Sigmoid colon (tissue), 7 donors: ENCODE results near the gene SLC13A4. TPM values are rescaled to one million over a fixed set of nuclear protein-coding genes. Genes with fewer than 3 reads are reported as not detected.

Source experiments
- DNase-seq: peaks from one replicate; pipeline ENCODE4 v3.0.0-alpha.2; 2019
- H3K27ac ChIP-seq, 4 donors: fragments of 200-600 bp; sonication (generic); one replicate each; pipeline ENCODE4 v1.5.1; 2016 to 2019; ENCODE audit warnings: mild to moderate bottlenecking in 1 of 4
- H3K27me3 ChIP-seq, 3 donors: fragments of 200-600 bp; sonication (generic); one replicate each; pipeline ENCODE4 v1.5.1; 2019; ENCODE audit warnings: mild to moderate bottlenecking in 1 of 3
- H3K36me3 ChIP-seq, 4 donors: fragments of 200-600 bp; sonication (generic); one replicate each; pipeline ENCODE4 v1.5.1; 2016 to 2019
- H3K4me1 ChIP-seq, 4 donors: fragments of 200-600 bp; sonication (generic); one replicate each; pipeline ENCODE4 v1.5.1; 2017 to 2019
- H3K4me3 ChIP-seq, 4 donors: fragments of 200-600 bp; sonication (generic); one replicate each; pipeline ENCODE4 v1.5.1; 2017 to 2019; ENCODE audit warnings: mild to moderate bottlenecking in 2 of 4, moderate library complexity in 1 of 4
- H3K9me3 ChIP-seq, 4 donors: fragments of 200-600 bp in 3 of 4; sonication (generic) in 3 of 4; one replicate each; pipeline versions ENCODE4 v1.5.1 to v1.6.1; 2013 to 2019
- CTCF ChIP-seq, 4 experiments: fragments of 450-650 bp in 3 of 4; fragments of 200-600 bp in 1 of 4; IDR thresholded peaks; one replicate each; pipeline ENCODE4 v1.5.1; 2016 to 2019; ENCODE audit warnings: antibody characterized with exemption in 4 of 4, mild to moderate bottlenecking in 3 of 4, moderate library complexity in 2 of 4
- EP300 ChIP-seq, 4 donors: sonication (generic); formaldehyde crosslinking; IDR thresholded peaks; one replicate each; pipeline ENCODE4 v1.6.1; 2017; ENCODE audit warnings: antibody characterized with exemption in 4 of 4
- POLR2A ChIP-seq, 2 donors: fragments of 450-650 bp; IDR thresholded peaks; one replicate each; pipeline ENCODE4 v1.6.1; 2016; ENCODE audit warnings: antibody characterized with exemption in 2 of 2, mild to moderate bottlenecking in 2 of 2, moderate library complexity in 2 of 2
- POLR2AphosphoS5 ChIP-seq, 4 donors: sonication (generic); formaldehyde crosslinking; IDR thresholded peaks; one replicate each; pipeline ENCODE4 v1.6.1; 2017; ENCODE audit warnings: antibody characterized with exemption in 4 of 4
- WGBS, 2 donors: extraction: QIAGEN DNeasy Blood & Tissue Kit; methylation state at CpG; one replicate each; pipeline ENCODE4 v1.1.7; 2013; 5-methylcytosine and 5-hydroxymethylcytosine counted together
- intact Hi-C: fragments of 100-400 bp; cut with DNase I; formaldehyde crosslinking; loops from one replicate; pipeline ENCODE4 v1.15.1; 2023
- polyA plus RNA-seq, 3 donors: library from polyadenylated mRNA; stranded (reverse); fragments of 200-250 nt; gene quantifications; one replicate each; pipeline ENCODE4 v1.2.3, GENCODE V29; 2013
- total RNA-seq, 4 donors: library from RNA; depleted of rRNA; stranded (reverse); fragments of >200 nt; gene quantifications; one replicate each; pipeline ENCODE4 v1.1.0, GENCODE V29; 2016
- donor health status: healthy with polysubstance abuse.
- donor health status: Bipolar disorder and iron deficiency.
- donor health status: healthy.

SLC13A4 gene
- total and polyA plus RNA-seq, 7 donors, result 0.12 to 0.60 (median 0.28) TPM; not detected in 4

DNA sequence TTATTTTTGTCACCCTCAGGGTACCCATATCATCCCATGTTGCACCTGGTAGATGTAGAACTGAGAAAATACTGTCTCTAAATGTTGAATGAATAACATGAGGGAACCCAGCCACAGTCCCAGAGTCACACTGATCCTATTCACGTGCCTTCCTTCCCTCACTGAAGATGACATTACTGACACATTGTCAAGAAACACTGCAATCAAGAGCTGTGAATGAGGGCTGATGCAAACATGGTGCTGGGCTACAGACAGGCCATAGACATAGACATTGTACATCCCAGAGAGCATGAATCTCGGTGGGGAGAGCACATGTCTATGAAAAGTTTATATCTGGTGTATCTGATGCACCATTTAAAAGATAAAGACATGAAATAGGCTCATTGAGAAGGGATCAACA is 9.8 kb downstream of the SLC13A4 start:
- intact Hi-C loops, result no loop called here
- TF ChIP-seq EP300 (IDR thresholded peaks at IDR 0.05), result no peak
- no peak for TF ChIP-seq CTCF (IDR thresholded peaks at IDR 0.05)
- TF ChIP-seq POLR2A (IDR thresholded peaks at IDR 0.05), result no peak
- TF ChIP-seq POLR2AphosphoS5 (IDR thresholded peaks at IDR 0.05), result no peak
- DNase-seq, result no peak
- Histone ChIP-seq H3K4me3 (no peak overlapping the region), H3K27me3 (no peaks in the 10 kb centered on the region), H3K27ac (no peak overlapping the region), H3K36me3 (no peaks in the 10 kb centered on the region), H3K4me1 (peaks cover 0 to 11% (median 7%) of the 10 kb centered on the region in 4 donors), H3K9me3 (no peaks in the 10 kb centered on the region)
- WGBS, 2 donors, result 59 to 79% methylated on average over 2 of the region's 2 CpGs

GRCh38 chr7:135717693-135718092 is 10.3 kb downstream of the SLC13A4 start:
- 85 to 86% methylated on average over 3 of the region's 3 CpGs for WGBS, 2 donors
- DNase-seq, result no peak
- TF ChIP-seq POLR2AphosphoS5 (IDR thresholded peaks at IDR 0.05) (no peak), POLR2A (IDR thresholded peaks at IDR 0.05) (no peak), EP300 (IDR thresholded peaks at IDR 0.05) (no peak)
- H3K4me3 ChIP-seq, result no peak overlapping the region
- no peak overlapping the region for H3K27ac ChIP-seq
- H3K36me3 ChIP-seq, result no peaks in the 10 kb centered on the region
- no peaks in the 10 kb centered on the region for H3K9me3 ChIP-seq
- H3K4me1 ChIP-seq, result peaks cover 0 to 11% (median 7%) of the 10 kb centered on the region in 4 donors
- no peaks in the 10 kb centered on the region for H3K27me3 ChIP-seq
- intact Hi-C loops, result no loop called here

- Histone ChIP-seq H3K4me1 (peaks cover 0 to 11% (median 7%) of the 10 kb centered on the region in 4 donors), H3K36me3 (no peaks in the 10 kb centered on the region), H3K9me3 (no peaks in the 10 kb centered on the region), H3K4me3 (no peak overlapping the region), H3K27ac (no peak overlapping the region), H3K27me3 (no peaks in the 10 kb centered on the region)
- WGBS, 2 donors, result 67 to 78% methylated on average over 9 of the region's 9 CpGs
- intact Hi-C loops, result no loop called here
- no peak for DNase-seq
- TF ChIP-seq CTCF (IDR thresholded peaks at IDR 0.05) (no peak), EP300 (IDR thresholded peaks at IDR 0.05) (no peak), POLR2AphosphoS5 (IDR thresholded peaks at IDR 0.05) (no peak), POLR2A (IDR thresholded peaks at IDR 0.05) (no peak)
Observed at GRCh38 chr7:135716677-135717238, 11.2 kb downstream of the SLC13A4 start.

DNA sequence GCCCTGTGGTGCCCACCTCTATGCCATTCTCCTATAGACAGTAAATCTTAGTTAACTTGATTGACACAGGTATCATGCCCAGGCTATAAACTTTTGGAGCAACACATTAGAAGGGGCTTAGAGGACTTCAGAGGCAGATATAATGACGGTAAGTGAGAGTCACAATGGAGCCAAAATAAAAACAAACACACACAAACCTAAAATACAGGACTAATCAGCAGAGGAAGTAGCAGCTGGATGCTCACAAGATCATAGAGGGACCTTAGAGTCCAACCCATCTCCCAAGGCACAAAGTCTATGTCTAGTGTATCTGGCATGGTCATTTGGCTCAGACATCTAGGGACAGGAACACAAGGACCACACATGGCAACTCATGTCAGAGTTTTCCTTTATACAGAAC is 12.3 kb downstream of the SLC13A4 start:
- Histone ChIP-seq H3K36me3 (no peaks in the 10 kb centered on the region), H3K27me3 (no peaks in the 10 kb centered on the region), H3K4me3 (no peak overlapping the region), H3K4me1 (peaks cover 0 to 11% (median 7%) of the 10 kb centered on the region in 4 donors), H3K27ac (no peak overlapping the region), H3K9me3 (no peaks in the 10 kb centered on the region)
- 83 to 85% methylated on average over 1 of the region's 1 CpG for WGBS, 2 donors
- DNase-seq, result no peak
- TF ChIP-seq CTCF (IDR thresholded peaks at IDR 0.05) (no peak), POLR2A (IDR thresholded peaks at IDR 0.05) (no peak), POLR2AphosphoS5 (IDR thresholded peaks at IDR 0.05) (no peak), EP300 (IDR thresholded peaks at IDR 0.05) (no peak)
- intact Hi-C loops, result no loop called here

DNA sequence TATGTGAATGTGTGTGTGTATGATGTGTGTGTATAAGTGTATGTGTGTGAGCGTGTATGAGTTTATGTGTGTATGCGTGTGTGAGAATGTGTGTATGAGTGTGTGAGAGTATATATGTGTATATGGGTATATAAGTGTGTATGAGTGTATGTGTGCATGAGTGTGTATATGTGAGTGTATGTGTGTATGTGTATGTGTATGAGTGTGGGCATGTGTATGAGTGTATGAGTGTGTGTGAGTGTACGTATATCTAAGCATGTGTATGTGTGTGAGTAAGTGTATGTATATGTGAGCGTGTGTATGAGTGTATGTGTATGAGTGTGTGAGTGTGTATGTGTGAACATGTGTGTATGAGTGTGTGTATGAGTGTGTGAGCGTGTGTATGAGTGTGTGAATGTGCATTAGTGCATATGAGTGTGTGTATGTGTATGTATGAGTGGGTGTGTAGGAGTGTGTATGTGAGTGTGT is 12.9 kb downstream of the SLC13A4 start:
- 93 to 94% methylated on average over 5 of the region's 5 CpGs for WGBS, 2 donors
- H3K36me3 ChIP-seq, result no peaks in the 10 kb centered on the region
- intact Hi-C loops, result no loop called here
- H3K4me3 ChIP-seq, result no peak overlapping the region
- TF ChIP-seq POLR2A (IDR thresholded peaks at IDR 0.05) (no peak), POLR2AphosphoS5 (IDR thresholded peaks at IDR 0.05) (no peak), CTCF (IDR thresholded peaks at IDR 0.05) (no peak), EP300 (IDR thresholded peaks at IDR 0.05) (no peak)
- H3K27me3 ChIP-seq, result no peaks in the 10 kb centered on the region
- no peaks in the 10 kb centered on the region for H3K9me3 ChIP-seq
- peaks cover 0 to 11% (median 7%) of the 10 kb centered on the region in 4 donors for H3K4me1 ChIP-seq
- H3K27ac ChIP-seq, result no peak overlapping the region
- no peak for DNase-seq
